T-helper 22 cell (primary cell): ENCODE data around the gene MTREX.

Source experiments
- DNase-seq: peaks from one replicate; pipeline ENCODE4 v3.0.0-alpha.2; 2020; ENCODE audit warnings: low read depth

The MTREX gene

DNA sequence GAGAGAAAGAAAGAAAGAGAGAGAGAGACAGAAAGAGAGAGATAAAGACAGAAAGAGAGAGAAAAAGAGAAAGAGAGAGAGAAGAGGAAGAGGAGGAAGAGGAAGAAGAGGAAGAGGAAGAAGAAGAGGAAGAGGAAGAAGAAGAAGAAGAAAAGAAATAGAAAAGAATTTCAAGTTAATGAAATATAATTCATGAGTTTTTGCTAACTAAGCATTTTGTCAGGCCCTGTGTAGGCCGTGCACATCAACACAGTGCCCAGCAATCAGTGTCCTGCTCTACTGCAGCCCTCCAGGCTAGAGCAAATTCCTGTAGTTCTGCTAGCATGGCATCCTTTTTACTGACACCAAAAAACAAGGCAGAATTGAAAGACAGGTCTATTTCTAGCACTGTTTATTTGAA lies 164.9 kb downstream of the MTREX start:
- DNase-seq, result no peak
